ENCODE data around the gene SLC27A2.

Gene SLC27A2

DNA sequence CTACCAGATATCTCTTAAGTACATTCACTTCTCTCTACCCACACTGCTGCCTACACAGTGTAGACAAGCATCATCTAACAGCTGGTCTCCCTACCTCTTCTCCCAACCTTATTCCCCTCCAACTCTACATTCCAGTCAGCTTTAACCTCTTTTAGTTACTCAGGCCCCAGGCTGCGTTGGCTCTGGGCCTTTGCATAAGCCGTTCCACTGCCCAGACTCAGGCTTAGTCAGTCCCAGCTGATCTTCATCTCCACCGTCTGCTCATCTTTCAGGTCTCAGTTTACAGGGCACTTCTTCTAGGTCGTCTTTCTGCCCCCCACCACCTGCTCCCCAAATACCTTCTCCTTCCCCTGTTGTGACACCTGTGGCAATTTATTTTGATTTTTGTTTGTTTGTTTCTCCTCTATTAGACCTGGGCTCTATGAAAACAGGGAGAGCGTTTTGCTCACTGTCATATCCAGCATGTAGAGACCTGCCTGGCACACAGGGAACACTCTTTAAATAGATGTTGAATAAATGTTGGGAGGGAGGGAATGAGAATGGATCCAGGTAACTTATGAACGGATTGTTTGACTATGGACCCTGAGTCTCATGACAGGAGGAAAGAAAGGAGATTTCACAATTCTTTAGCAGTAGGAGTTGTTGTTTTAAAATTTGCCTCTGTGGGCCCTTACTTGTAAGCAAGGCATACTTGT is 11.1 kb downstream of the SLC27A2 start:
- no peak for DNase-seq

DNA sequence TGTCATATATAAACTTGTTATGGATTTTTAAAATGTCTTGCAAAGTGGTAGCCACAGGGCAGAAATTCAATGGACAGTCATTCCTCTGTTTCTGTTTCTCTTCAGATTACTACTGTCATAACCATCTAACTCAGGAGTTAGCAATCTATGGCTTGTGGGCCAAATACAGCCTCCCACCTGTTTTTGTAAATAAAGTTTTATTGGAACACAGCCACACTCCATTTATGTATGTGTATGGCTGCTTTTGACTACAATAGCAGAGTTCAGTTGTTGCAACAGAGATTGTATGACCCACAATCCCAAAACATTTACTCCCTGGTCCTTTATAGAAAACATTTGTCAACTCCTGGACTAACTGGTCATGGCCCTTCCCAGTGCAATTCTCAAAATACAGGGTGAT is 20.0 kb downstream of the SLC27A2 start:
- no peak for DNase-seq

DNA sequence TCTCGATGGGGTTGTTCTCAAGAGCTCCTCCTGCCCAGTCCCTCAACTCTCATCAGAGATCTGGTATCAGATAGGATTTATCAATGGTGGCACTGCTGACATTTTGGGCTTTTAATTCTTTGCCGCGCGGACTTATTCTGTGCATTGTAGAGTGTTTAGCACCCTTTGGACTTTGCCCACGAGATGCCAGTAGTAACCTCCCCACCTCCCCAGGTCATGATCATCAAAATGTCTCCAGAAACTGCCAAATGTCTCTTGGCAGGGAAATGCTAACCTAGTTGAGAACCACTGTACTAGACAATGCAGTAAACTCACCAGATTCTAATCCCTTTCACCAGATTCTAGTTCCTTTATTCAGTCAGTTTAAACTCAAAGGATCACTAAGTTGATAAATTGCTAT is 24.0 kb downstream of the SLC27A2 start:
- no peak for DNase-seq

DNA sequence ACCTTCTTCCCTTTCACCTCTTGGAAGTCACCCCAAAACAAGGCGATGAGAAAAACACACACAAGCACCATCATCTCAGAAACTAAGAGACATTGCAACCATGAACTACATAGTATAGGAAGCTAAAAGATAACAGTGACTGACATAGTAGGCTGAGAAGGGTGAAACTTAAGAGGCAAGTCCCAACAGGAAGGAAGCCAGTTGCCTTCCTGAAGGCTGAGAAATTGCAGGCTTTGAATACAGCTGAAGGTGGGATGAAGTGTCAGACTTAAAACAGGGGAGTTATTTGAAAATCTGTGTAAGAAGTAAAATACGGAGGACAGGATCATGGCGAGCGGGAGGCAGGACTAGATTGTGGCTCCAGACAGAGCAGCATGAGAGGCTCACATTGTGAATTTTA is 27.8 kb downstream of the SLC27A2 start:
- DNase-seq, result no peak

DNA sequence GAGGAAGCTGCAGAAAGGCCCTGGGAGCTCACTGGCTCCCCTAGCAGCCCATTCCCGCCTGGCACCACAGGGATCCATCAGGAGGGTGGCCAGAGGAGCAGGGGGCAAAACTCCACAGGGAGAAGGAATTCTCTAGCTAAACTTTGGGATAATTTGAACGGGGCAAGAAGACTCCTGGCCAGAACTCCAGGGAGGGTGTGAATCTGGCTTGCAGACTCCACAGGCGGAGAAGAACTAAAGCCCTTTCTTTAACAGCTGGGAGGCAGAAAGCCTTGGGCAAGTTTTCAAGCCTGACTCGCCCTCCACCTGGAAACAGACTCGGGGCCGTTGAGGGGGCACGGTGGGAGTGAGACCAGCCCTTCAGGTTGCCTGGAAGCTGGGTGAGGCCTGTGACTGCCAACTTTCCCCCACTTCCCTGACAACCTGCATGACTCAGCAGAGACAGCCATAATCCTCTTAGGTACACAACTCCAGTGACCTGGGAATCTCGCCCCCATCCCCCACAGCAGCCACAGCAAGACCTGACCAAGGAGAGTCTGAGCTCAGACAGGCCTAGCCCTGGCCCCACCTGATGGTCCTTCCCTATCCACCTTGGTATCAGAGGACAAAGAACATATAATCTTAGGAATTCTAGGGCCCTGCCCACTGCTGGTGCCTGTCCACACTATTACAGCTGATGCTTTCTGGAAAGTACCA is 28.6 kb downstream of the SLC27A2 start:
- no peak for DNase-seq

DNA sequence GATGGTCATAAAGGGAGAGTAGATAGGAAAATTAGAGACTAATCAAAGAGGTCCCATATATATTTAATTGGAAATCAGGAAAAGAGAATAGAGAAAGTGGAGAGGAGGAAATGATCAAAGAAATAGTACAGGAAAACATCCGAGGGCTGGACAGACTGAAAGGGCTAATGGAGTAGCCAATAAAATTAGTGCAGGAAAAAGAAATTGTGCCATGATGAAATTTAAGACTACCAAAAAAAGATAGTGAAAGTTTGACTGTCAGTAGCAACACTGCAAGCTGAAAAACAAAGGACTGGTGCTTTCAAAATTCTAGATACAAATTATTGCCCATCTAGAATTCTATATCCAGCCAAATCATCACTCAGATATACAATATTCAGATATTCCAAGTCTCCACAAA is 36.3 kb downstream of the SLC27A2 start:
- no peak for DNase-seq

DNA sequence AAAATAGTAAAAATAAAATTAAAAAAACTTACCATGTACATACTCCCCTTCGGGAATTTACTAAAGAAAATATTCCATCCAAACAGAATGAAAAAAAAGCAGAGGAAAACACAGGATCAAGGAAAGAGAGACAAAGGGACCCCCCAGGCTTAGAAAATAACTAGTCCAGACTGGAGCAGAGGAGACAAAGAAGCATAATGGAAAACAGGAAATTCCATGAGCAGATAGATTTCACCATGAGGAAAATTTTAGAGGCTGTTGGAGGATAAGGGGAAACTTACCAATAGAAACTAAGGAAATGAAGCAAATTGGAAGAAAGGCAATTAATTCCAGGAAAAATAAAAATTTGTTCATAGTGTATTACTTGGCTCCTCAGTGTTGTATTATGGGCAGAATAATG is 36.7 kb downstream of the SLC27A2 start:
- no peak for DNase-seq

DNA sequence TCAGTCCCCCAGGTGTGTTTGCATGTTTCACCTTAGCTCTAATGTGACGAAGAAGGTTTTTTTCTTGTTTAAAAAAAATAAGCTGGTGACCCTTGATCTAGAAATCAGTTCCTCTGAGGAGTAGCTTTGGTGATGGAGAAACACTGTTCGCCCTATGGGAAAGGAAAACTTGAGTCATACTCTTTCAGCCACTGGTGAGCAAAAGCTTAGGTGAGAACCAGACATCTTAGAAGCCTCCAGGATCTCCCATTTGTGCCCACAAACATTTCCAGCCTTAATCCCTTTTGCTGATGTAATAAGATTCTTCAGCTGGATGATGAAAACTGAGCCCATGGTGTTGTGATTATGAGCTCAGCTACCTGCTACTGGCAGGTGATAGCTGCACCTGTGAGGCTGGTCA is 37.8 kb downstream of the SLC27A2 start:
- DNase-seq, result no peak

DNA sequence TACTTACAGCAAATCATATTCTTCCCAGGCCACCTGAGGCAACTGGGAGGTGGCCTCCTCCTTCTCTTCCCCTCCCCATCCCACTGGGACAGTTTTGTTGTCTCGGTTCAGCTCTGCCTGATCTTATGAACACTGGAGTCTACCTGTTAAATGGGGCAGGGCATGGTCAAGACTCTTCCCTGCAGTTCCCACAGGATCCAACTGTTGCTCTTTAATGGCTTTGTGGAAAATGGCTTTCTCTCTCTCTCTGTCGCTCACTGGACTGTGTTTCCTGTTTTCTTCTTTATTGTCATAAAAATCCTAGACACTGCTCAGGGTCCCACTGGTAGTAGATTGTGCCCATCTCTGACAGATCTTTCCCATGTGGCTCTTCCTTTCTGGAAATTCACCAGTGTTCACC is 40.2 kb downstream of the SLC27A2 start:
- DNase-seq, result no peak

DNA sequence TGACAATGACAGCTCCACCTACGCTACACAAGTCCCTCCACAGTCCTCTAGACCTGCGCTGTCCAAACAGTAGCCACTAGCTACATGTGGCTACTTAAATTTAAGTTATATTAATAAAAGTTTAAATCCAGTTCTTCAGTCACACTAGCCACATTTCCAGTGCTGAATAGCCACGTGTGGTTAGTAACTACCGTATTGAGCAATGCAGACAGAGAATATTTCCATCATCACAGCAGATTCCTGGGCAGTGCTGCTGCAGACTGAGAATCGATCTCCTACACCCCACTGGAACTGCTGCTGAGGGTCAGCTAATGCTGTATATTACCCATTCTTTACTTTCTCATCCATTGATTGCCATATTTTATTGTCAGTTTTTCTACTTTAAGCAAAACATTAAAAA is 42.6 kb downstream of the SLC27A2 start:
- no peak for DNase-seq

DNA sequence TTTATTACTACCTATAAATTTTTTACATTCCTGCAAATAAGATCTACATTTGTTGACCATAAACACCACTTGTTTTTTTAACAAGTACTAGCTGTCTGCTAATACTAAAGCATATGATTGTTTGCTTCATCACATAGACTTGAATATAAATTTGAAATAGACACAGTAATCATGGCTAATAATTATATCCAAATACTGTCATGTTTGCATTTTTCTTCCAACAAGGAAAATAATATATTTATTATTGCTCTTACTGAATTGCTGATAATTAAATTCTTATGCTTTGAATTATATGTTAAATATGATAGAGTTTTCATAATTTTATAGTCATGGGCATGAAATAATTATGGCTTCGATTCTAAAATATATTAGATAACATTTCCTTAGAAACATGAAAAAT is 43.1 kb downstream of the SLC27A2 start:
- no peak for DNase-seq

DNA sequence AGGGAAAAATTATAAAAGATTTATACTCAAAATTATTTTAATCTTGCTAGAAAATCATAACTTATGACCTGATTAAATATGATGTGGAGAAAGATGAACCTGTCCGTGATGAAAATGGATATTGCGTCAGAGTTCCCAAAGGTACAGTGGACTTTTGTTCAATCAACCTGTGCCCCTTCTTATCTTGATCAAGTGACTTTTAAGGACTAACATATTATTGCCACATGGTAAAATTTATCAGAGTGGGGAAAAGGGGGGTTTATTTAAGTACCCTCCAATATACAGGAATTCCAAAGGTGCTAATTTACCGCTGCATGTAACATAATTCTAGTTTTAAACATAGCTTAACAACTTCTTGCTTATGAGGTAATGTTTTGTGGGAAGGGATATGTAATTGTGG is 43.9 kb downstream of the SLC27A2 start:
- no peak for DNase-seq

DNA sequence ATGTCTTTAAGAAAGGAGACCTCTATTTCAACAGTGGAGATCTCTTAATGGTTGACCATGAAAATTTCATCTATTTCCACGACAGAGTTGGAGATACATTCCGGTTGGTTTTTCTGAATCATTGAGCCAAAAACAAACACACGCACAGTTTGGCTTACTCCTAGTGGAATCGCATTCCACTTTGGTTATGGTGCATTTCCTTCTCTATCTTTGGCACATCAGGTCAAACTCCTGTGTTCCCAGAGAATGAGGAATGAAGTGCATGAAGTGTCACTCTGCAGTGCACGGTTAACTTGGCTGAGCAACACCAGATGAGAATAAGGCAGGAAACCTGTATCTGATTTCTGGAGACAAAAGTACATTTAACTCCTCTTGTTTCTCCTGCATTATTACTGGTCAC is 45.1 kb downstream of the SLC27A2 start:
- DNase-seq, result no peak

DNA sequence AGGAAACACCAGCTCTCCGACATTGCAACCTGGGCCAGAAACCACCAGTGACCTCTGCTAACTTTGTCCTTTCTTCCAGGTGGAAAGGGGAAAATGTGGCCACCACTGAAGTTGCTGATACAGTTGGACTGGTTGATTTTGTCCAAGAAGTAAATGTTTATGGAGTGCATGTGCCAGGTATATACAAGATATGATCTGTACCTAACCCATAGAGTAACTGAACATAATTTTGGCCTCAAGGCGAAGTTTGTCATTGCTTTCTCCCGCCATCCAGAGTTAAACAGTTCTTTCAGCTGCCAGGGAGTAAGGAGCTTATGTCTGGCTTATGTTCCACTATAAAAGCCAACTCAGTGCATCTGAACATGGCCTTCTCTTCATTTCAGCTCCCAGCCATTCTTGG is 46.9 kb downstream of the SLC27A2 start:
- DNase-seq, result no peak

DNA sequence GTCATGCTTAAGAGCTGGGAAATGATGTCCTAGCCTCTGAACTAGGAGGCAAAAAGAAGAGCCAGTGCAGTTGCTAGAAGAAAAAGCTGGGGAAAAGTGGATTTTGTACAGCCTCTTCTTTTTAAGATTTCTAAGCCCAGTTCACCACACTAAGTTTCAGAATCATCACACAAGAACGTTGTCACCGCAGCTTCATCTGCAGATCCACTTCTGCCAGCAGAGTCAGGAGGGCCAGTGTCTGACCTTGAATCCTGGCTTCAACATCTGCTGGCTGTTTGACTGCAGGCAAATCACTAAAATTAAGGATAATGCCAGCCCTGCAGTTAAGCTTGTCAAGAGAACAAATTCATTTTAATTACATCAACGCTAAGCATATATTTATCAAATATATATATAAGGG is 47.3 kb downstream of the SLC27A2 start:
- no peak for DNase-seq

DNA sequence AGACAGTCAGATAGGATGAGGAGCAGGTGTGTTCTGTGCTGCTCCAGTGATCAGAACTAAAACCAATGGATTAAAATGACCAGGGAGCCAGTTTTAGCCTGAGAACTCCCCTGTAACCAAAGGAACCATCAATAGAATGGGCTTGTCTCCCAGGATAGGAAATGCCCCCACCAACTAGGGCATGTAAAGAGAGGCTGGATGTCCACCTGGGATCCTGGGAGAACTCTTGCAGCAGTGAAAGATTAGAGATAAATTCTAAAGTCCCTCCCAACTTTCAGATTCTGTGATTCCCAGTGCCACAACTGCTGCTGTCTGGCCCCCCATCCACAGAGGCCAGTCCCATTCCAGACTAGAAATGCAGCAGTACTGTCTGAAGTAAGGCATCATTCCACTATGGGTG is 49.8 kb downstream of the SLC27A2 start:
- no peak for DNase-seq

DNA sequence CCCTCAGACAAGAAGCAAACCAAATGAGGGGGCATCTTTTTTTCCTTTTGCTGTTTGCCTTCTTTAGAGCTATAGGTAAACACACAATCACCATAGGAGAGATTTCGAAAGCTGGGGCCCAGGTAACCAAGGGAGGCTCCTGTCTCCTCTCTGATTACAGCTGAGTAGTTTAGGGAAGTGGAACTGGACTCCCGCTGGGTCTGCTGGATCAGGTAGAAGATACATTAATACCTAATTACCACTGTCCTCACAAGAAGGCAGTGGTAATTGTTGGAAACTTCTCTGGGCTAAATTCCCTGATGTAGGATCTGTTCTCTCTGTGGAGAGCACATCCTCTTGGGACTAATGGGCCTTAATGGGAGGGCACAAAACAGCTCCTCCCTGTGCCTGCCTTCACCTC is 50.8 kb downstream of the SLC27A2 start:
- no peak for DNase-seq

DNA sequence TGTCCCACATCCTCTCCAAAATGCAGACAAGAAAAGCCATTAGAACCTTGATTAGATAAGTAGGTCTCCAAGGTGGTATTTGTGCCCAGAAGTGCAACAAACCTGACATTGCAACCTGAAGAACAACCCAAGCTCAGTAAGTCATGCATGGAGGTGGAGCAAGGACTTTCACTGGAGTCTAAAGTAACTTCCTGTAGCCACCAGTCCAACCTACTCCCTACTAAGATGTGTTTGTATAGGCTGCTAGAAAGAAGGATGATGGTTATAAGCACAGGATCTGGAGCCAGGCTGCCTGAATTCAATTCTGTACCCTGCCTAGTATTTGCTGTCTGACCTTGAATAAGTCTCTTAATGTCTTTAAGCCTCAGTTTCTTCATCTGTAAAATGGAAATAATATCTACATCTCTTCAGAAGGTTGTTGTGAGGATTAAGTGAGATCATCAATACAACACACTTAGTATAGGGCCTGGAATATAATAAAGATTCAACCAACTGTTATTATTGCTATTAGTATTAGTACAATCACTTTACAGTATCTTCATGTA is 51.3 kb downstream of the SLC27A2 start:
- no peak for DNase-seq

DNA sequence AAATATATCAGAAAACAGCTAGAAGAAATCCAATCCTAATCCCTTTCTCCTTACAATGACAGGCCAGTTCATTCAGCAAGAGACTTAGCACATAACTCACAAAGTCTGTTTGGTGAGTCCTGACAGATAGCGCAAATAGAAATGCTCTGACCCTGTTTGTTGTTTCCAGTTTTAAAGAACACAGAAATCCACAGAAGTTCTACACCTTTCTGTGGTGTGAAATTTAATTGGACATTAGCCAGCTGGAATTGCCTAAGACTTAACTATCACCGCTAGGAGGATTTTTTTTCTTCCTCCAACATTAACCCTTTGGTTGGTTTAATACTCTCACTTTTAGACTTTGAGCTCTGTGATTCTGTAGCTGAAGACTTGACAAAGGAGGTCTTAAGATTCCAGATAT is 52.8 kb downstream of the SLC27A2 start:
- no peak for DNase-seq

DNA sequence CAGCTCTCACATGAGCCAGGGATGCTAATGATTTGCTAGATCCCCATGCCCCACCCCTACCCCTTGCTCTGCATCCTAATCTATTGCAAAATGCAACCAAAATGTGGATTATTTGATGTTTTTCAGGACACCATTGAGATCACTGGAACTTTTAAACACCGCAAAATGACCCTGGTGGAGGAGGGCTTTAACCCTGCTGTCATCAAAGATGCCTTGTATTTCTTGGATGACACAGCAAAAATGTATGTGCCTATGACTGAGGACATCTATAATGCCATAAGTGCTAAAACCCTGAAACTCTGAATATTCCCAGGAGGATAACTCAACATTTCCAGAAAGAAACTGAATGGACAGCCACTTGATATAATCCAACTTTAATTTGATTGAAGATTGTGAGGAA is 53.8 kb downstream of the SLC27A2 start:
- no peak for DNase-seq

DNA sequence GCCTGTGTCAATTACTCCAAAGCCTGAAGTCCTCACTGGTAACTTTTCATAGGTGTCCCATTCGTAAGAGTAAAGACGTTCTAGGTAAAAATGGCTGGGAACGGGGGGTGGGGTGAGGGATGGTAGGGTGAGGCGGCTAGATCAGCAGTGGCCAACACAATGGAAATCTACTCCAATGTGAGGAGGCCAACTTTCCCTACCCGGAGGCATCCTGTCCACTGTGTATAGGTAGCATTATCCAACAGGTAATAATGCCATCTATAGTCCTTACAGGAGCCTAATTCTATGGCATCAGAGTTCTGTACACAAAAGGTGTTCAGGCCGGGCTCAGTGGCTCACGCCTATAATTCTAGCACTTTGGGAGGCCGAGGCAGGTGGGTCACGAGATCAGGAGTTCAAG is 54.4 kb downstream of the SLC27A2 start:
- DNase-seq, result no peak

DNA sequence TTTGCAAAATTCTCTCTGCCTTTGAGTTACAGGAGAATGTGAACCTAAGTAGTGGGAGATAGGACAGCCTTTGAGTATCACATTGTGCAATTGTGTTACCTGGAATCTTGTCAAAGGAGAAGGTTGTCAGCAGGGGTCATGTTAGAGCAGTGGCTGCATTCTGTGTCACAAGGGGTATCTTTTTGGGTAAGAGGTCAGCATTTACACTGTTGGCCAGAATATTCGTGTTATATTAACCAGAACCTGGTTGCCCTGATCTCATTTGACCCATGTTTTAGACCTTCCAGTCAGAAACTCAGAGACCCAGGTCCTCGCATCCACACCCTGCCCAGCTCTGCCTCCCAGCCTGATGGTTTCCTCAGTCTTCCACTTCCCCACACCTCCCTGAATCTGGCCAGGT is 56.3 kb downstream of the SLC27A2 start:
- no peak for DNase-seq

DNA sequence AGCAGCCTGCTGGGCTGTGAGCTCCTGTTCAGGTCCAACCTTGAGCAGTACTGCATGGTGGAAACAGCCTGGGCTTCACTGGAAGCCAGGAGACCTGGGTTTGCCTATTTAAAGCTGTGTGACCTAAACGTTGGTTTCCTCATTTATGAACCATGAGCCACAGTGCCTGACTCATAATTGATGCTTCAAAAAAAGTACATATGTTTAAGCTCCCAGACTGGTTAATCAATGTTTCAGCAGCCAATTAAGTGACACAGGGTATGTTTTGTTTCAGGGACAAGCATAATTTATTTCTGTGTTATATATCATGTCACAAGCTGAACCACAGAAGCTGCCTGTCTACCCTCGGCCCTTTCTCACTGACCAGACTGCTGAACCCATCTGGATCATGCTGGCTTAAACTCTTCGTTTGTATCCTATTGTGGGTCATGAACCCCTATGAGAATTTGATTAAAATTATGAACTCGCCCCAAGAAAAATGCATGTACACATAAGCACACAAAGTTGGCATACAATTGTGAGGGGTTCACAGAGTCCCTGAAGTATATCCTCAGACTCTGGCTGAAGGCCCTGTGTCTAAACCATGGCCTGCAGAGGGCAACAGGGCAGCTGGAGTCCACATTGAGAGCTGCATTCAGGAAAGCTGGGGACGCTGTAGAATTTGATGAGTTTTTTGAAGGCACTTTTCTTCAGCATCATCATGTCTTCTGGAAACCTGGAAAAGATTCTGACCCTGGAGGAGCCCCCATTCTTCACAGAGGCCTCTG is 59.9 kb downstream of the SLC27A2 start:
- no peak for DNase-seq

DNA sequence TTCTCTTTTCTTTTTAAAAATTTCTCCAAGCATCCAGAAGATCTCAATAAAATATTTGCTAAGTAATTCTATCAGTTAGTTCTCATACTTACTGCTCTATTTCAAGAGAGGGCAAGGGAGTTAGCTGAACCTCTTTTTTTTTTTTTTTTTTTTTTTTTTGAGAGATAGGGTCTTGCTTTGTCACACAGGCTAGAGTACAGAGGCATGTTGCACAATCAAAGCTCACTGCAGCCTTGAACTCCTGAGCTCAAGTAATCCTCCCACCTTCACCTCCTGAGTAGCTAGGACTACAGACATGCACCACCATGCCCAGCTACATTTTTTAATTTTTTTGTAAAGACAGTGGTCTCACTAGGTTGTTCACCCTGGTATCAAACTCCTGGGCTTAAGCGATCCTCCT is 62.2 kb downstream of the SLC27A2 start:
- DNase-seq, result no peak
